Endothelial cell (in vitro differentiated cells): ENCODE data around the gene TAS2R3. TPM values are rescaled to one million over a fixed set of nuclear protein-coding genes. Genes with fewer than 3 reads are reported as not detected.
A peak's percentile ranks its signal among the peaks of the same experiment; 100 is the strongest.
"Not testable (repeated sequence)": the region's sequence is repeated elsewhere in the genome, so short reads cannot be mapped to it uniquely, and the experiment has no call there.

ENCODE experiments used
- DNase-seq: peaks from one replicate; pipeline ENCODE4 v3.0.0; 2021; ENCODE audit warnings: low spot score
- H3K27ac Mint-ChIP-seq: one replicate; pipeline ENCODE4 v1.8.0; 2021; ENCODE audit warnings: mixed read lengths, inconsistent platforms; ENCODE audit not compliant: unreplicated experiment
- H3K27me3 Mint-ChIP-seq: one replicate; pipeline ENCODE4 v1.8.0; 2021; ENCODE audit warnings: mild to moderate bottlenecking, moderate library complexity, mixed read lengths, inconsistent platforms; ENCODE audit not compliant: unreplicated experiment
- H3K36me3 Mint-ChIP-seq: one replicate; pipeline ENCODE4 v1.8.0; 2021; ENCODE audit warnings: mild to moderate bottlenecking, low read depth, mixed read lengths, inconsistent platforms; ENCODE audit not compliant: unreplicated experiment
- H3K4me1 Mint-ChIP-seq: one replicate; pipeline ENCODE4 v1.8.0; 2021; ENCODE audit warnings: mild to moderate bottlenecking, mixed read lengths, inconsistent platforms; ENCODE audit not compliant: unreplicated experiment
- H3K4me3 Mint-ChIP-seq: one replicate; pipeline ENCODE4 v1.8.0; 2021; ENCODE audit warnings: mild to moderate bottlenecking, mixed read lengths, inconsistent platforms; ENCODE audit not compliant: unreplicated experiment
- H3K9me3 Mint-ChIP-seq: one replicate; pipeline ENCODE4 v1.8.0; 2021; ENCODE audit warnings: mixed read lengths, inconsistent platforms; ENCODE audit not compliant: unreplicated experiment
- CTCF ChIP-seq: fragments of 200-600 bp; sonication (generic); IDR thresholded peaks from one replicate; pipeline ENCODE4 v1.5.0; 2021; ENCODE audit warnings: antibody characterized with exemption; ENCODE audit not compliant: unreplicated experiment
- total RNA-seq: library from RNA; stranded (reverse); fragmentation: NEBNext Ultra II Directional; extraction: Animal tissue kit (Norgen Biotek cat#: 25700); gene quantifications from one replicate; pipeline ENCODE4 v1.2.1, GENCODE V29; 2021; ENCODE audit not compliant: unreplicated experiment

TAS2R3 gene
- total RNA-seq, 1 donor from 2014 or later = 0.74 TPM

- no peak for DNase-seq
- Mint-ChIP-seq H3K36me3 (peaks cover 57% of the 10 kb centered on the region), H3K9me3 (peaks cover 12% of the 10 kb centered on the region), H3K27me3 (peaks cover 4% of the 10 kb centered on the region), H3K4me3 (no peak overlapping the region), H3K27ac (no peak overlapping the region), H3K4me1 (no peaks in the 10 kb centered on the region)
- no peak for TF ChIP-seq CTCF
Observed at GRCh38 chr7:141748396-141748795, 15.5 kb upstream of the TAS2R3 start.

DNA sequence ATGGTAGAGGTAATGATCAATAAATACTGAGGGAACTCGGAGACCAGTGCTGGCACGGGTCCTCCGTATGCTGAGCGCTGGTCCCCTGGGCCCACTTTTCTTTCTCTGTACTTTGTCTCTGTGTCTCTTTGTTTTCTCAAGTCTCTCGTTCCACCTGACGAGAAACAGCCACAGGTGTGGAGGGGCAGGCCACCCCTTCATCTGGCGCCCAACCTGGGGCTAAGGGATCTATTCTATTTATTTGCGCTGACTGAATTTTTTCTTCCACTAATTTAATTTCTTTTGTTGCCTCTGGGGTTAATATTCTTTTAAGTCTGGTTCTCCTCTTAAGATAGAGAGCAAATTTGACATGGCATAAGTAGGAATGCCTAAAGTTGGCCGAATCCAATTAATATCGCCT lies 12.0 kb upstream of the TAS2R3 start:
- Mint-ChIP-seq H3K9me3 (peaks cover 12% of the 10 kb centered on the region), H3K36me3 (peaks cover 71% of the 10 kb centered on the region), H3K4me3 (peak overlapping the region; percentile 87)
- H3K4me1 Mint-ChIP-seq, H3K27me3 Mint-ChIP-seq, H3K27ac Mint-ChIP-seq, DNase-seq: not testable (repeated sequence)

DNA sequence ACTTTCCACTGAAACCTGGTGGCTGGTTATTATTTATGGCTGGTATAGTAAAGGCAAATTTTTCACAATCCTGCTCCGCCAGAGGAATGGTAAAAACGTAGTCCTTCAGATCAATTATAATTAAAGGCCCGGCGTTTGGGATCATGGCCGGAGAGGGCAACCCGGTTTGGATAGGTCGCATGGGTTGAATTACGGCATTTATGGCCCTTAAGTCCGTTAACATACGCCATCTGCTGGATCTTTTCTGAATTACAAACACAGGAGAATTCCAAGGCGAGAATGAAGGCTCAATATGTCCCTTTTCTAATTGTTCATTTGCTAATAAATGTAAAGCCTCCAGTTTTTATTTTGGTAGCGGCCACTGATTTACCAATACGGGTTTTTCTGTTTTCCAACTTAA lies 11.3 kb upstream of the TAS2R3 start:
- Mint-ChIP-seq H3K4me1 (no peaks in the 10 kb centered on the region), H3K4me3 (peak overlapping the region; percentile 77), H3K9me3 (peaks cover 12% of the 10 kb centered on the region), H3K27me3 (peaks cover 6% of the 10 kb centered on the region), H3K36me3 (peaks cover 78% of the 10 kb centered on the region), H3K27ac (no peak overlapping the region)
- peak; percentile 65 for TF ChIP-seq CTCF
- no peak for DNase-seq

GRCh38 chr7:141754939-141755338 lies 9.0 kb upstream of the TAS2R3 start:
- peaks cover 6% of the 10 kb centered on the region for H3K27me3 Mint-ChIP-seq
- peak; percentile 83 for TF ChIP-seq CTCF
- no peak overlapping the region for H3K4me3 Mint-ChIP-seq
- DNase-seq = peak; percentile 35
- H3K4me1 Mint-ChIP-seq = no peaks in the 10 kb centered on the region
- no peak overlapping the region for H3K27ac Mint-ChIP-seq
- peaks cover 83% of the 10 kb centered on the region for H3K36me3 Mint-ChIP-seq
- H3K9me3 Mint-ChIP-seq = peaks cover 12% of the 10 kb centered on the region

DNA sequence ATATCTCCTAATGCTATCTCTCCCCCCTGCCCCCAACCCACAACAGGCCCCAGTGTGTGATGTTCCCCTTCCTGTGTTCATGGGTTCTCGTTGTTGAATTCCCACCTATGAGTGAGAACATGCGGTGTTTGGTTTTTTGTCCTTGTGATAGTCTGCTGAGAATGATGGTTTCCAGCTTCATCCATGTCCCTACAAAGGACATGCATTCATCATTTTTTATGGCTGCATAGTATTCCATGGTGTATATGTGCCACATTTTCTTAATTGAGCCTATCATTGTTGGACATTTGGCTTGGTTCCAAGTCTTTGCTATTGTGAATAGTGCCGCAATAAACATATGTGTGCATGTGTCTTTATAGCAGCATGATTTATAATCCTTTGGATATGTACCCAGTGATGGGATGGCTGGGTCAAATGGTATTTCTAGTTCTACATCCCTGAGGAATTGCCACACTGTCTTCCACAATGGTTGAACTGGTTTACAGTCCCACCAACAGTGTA lies 6.2 kb downstream of the TAS2R3 start:
- not testable (repeated sequence) for H3K4me3 Mint-ChIP-seq, H3K27ac Mint-ChIP-seq, DNase-seq, H3K27me3 Mint-ChIP-seq, H3K4me1 Mint-ChIP-seq, H3K9me3 Mint-ChIP-seq
- H3K36me3 Mint-ChIP-seq = peaks cover 28% of the 10 kb centered on the region

GRCh38 chr7:141776374-141776773 lies 12.5 kb downstream of the TAS2R3 start, which contains the start of gene TAS2R4:
Gene TAS2R4 (plus strand): TSS chr7:141776674. CDS start chr7:141778489, 1,815 bp downstream.
- peak within 1 kb of the TSS; percentile 82 for H3K4me3 Mint-ChIP-seq

More at GRCh38 chr7:141776374-141776773, 12.5 kb downstream of the TAS2R3 start, which contains the start of gene TAS2R4:
- Mint-ChIP-seq H3K4me1 (no peaks in the 10 kb centered on the region), H3K36me3 (peaks cover 50% of the 10 kb centered on the region), H3K9me3 (peaks cover 5% of the 10 kb centered on the region), H3K27me3 (peaks cover 2% of the 10 kb centered on the region), H3K27ac (no peak within 1 kb of the TSS)
- no peak for TF ChIP-seq CTCF
- no peak for DNase-seq
